Measurements from ENCODE around the gene EIF2S1. TPM values are rescaled to one million over a fixed set of nuclear protein-coding genes. Genes with fewer than 3 reads are reported as not detected.
"Not testable (repeated sequence)": the region's sequence is repeated elsewhere in the genome, so short reads cannot be mapped to it uniquely, and the experiment has no call there.

Gene EIF2S1
- 330 and 343 TPM in 2 replicates for total RNA-seq (2014; rRNA removed; shearing (Covaris generic))
- 240 and 259 TPM in 2 replicates for polyA plus RNA-seq (2014; cell fraction: nucleus; rRNA removed)

DNA sequence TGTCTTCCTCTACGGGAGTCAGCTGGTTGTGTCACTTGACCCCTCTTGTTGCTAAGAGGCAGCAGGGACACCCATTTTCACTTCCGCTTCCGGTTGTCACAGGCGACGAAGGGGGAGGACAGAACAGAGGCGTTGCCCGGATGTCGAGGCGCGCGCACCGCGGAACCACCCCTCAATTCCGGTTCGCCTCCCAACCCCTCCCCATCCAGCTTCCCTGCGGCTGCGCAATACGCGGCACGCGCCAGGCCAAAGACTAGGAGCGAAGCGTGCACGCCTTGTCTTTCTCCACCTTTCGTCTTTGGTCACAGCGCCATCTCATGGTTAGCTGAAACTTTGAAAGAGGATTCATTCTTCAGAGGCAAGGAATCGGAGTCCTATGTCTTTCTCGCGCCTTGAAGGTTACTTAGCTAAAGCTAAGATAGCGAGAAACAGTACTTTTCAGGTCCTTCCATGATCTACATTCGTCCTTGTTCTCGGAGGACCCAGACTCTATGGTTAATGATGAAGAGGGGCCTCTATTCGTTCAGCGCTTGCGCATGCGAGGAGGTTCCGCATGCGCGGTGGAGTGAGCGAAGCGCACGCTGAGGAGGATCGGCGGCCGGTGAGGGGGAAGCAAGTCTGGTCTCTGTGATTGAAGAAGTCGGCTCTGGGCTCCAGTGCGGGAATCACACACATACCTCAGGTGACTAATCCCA, at the start of gene EIF2S1, which contains the start of gene ATP6V1D:
TSS of gene EIF2S1 (plus strand) at position 554 of the 695 bp plus-strand sequence. CDS start 4,440 bp downstream, outside the sequence.
TSS of gene ATP6V1D (minus strand) at position 30 of the 695 bp plus-strand sequence. CDS start 106 bp downstream, outside the sequence.
- DNase-seq (ENCODE audit: extremely low read depth, low read depth), result peak; percentile 99

DNA sequence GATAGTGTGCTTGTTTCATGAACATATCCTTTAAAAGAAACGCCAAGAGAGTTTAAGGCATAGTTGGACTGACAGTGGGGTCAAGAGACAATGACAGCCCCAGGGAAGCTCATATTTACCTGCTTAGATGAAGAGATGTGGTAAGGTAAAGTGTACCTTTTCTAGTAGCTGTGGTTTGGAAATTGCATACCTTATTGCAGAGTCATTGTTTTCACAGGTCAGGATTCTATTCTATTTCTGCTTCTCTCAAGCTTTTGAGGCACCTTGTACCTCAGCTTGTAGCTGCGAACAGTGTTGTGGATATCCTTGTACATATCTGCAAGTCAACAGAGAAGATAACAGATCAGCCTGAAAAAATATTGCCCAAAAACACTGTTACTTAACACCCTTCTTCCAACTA, 48.3 kb upstream of the EIF2S1 start:
- DNase-seq (ENCODE audit: extremely low read depth, low read depth), result no peak

DNA sequence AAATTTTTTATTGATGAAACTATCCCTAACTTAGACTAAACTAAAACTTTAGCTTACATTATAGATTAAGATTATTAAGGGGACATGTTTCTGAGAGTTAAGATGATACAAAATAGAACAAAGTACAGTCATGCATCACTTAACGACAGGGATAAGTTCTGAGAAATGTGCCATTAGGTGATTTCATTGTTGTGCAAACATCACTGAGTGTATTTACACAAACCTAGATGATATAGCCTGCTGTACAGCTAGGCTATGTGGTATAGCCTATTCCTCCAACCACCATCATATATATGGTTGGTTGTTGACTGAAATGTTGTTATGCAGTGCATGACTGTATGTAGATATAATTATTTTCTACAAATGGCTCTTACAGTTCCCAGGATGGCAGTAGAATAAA, 47.0 kb upstream of the EIF2S1 start:
- DNase-seq (ENCODE audit: extremely low read depth, low read depth), result no peak

DNA sequence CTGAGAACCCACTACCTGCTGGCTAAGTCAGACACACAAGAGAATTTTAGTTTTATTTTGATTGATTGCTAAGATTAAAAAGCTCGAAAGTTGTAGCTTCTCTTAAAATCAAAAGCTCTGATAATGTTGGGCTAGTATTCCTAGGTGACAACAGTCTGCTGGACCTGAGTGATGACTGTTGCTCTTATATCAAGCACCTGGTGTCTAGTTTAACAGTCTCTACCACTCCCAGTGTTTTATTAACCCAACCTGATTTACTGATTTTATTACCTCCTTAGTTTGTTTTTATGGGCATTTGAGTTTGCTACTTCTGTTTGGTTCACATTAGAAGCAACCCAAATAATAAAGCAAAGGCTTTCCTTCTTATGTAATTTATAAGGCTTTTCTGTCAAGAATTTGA, 42.3 kb upstream of the EIF2S1 start:
- DNase-seq (ENCODE audit: extremely low read depth, low read depth), result no peak

DNA sequence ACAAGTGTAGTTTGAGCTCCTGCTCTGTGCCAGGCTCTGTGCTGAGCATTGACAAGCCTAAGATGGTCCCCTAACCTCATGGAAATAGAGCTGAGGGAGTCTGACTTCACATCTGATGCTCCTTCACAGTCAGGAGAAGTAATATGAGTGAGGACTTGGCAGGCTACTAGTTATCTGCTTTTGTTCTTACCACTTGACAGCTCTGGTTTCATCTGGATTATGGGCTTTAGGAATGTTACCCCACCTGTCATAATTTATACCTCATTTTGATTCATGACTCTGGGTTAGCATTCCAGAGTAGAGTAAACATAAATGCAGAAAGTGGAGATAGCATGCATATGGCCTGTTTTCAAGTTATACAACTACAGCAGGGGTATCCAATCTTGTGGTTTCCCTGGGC, 41.0 kb upstream of the EIF2S1 start:
- no peak for DNase-seq (ENCODE audit: extremely low read depth, low read depth)

DNA sequence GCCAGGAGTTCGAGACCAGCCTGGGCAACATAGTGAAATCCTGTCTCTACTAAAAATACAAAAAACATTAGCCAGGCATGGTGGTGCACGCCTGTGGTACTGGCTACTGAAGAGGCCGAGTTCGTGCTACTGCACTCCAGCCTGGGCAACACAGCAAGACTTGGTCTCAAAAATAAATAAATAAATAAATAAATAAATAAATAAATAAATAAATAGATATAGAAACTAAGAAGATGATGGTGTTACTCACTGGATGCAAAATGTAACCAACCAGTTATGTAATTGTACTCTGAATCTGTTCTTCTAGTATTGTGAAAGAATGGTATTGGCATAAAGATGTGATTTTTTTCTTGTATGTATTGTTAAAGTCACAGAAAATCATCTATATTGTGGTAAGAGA, 30.5 kb upstream of the EIF2S1 start:
- not testable (repeated sequence) for DNase-seq (ENCODE audit: extremely low read depth, low read depth)

DNA sequence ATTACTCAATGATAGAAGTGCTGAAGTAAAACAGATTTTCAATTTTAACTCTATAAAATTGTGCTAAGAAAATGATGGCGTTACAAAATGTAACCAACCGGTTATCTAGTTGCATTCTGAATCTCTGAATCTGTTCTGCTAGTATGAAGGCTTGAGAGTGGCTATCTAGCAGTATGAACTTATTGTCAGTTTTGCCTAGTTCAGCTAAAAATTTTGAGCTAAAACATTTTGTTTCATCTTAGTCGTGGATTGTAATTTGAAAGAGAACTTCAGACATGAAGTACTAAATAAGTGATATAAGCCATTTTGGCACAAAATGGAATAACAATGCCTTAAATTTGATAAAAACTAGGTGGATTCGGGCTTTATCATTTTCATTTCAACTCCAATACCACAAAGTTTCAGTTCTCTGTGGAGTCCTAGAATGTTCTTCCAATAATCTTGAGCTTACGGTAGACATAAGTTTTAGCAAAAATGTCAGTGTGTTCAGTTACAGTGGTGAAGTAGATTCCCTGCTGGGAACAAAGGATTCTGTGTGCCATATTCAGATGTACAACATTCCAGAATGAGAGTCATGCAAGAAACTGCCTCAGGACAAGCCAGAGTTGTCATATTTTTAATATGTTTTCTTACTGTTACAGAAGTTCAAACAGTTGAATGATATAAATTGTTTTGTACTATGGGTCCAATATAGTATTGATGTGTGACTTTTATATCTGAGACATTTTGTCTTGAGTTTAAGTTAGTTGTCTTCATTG, 28.6 kb upstream of the EIF2S1 start:
- no peak for DNase-seq (ENCODE audit: extremely low read depth, low read depth)

DNA sequence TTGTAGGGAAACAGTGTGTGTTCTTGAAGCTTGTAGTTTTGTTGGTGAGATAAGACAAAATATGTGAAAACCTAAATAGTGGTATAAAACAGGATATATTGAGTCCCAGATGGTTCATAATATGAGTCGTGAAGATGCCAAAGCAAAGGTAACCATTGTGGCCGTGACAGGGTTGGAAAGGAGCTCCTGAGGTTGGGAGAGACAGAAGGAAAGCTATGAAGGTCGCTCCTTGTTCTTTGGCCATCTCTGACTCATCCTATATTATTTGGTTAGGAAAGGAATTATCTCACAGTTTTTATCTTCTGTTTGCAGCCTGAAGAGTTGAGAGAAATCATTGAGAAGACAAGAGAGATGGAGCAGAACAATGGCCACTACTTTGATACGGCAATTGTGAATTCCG, 27.7 kb upstream of the EIF2S1 start:
- DNase-seq (ENCODE audit: extremely low read depth, low read depth), result no peak

DNA sequence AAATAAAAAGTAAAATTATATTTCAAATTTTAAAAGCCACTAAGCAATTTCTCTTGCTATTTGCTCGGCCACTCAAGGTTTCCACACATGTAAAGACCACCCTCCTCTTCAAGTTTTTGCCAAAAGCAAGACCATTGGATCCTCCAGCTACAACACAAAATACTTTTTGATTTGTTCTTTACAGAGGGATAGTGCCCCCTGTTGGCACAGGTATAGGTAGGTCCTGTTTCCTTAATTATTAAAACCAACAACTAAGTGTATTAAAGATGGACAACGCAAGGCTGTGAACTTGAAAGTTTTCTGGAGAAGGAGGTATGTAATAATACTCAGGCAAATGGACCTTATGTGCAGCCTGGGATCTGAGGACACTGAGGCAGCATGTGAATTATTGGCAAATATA, 24.3 kb upstream of the EIF2S1 start:
- peak; percentile 13 for DNase-seq (ENCODE audit: extremely low read depth, low read depth)

DNA sequence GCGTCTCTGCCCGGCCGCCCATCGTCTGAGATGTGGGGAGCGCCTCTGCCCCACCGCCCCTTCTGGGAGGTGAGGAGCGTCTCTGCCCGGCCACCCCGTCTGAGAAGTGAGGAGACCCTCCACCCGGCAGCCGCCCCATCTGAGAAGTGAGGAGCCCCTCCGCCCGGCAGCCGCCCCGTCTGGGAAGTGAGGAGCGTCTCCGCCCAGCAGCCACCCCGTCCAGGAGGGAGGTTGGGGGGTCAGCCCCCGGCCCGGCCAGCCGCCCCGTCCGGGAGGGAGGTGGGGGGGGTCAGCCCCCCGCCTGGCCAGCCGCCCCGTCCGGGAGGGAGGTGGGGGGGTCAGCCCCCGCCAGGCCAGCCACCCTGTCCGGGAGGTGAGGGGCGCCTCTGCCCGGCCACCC, 18.9 kb upstream of the EIF2S1 start:
- DNase-seq (ENCODE audit: extremely low read depth, low read depth), result not testable (repeated sequence)

DNA sequence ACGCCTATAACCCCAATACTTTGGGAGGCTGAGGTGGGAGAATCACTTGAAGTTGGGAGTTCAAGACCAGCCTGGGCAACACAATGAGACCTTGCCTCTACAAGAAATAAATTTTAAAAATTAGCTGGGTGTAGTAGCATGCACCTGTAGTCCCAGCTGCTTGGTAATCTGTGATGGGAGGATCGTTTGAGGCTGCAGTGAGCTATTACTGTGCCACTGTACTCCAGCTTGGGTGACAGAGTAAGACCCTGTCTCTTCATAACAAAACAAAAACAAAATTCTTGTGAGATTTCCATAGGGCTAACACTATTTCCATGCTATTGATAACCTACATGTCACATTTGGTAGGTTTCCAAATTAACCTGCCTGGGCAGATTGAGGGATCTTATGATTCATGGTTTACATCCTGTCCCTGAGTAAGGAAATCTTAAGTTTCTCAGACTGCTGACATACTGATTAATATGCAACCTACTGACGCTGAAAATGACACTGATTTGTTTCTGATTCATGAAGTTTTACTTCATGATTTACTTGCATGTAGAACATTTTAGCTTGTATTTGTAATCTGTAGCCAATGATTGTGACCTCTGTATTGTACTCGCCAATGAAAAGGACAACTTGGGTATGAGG, 16.4 kb upstream of the EIF2S1 start:
- DNase-seq (ENCODE audit: extremely low read depth, low read depth), result no peak

DNA sequence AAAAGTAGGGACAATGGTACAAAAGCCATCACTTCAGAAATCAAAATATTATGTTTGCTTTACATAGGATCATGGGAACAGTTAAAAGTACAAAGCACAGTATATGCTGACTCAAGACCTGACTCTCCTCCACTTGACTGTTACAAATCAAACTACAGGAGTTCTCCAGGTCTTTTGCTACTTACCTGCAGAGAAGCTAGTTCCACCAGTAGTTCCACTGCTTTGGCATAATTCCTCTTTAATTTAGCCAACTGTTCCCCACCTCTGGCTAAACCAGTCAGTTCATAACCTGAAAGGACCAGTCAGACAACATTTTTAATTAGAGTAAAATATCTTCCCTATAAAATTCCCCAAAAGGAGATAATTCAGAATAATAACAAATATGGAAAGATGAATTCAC, 14.5 kb upstream of the EIF2S1 start:
- DNase-seq (ENCODE audit: extremely low read depth, low read depth), result no peak

DNA sequence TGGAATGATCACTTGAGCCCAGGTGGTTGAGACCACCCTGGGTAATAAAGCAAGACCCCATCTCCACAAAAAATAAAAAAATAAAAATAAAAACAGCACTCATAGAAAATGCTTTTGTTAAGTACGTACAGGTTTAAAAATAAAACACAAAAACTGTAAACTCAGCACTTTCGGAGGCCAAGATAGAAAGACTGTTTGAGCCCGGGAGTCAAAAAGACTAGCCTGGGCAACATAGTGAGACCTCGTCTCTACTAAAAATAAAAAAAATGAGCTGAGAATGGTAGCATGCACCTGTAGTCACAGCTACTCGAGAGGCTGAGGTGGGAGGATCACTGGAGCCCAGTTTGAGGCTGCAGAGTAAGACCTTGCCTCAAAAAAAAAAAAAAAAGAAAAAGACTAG, 8.1 kb upstream of the EIF2S1 start:
- no peak for DNase-seq (ENCODE audit: extremely low read depth, low read depth)

DNA sequence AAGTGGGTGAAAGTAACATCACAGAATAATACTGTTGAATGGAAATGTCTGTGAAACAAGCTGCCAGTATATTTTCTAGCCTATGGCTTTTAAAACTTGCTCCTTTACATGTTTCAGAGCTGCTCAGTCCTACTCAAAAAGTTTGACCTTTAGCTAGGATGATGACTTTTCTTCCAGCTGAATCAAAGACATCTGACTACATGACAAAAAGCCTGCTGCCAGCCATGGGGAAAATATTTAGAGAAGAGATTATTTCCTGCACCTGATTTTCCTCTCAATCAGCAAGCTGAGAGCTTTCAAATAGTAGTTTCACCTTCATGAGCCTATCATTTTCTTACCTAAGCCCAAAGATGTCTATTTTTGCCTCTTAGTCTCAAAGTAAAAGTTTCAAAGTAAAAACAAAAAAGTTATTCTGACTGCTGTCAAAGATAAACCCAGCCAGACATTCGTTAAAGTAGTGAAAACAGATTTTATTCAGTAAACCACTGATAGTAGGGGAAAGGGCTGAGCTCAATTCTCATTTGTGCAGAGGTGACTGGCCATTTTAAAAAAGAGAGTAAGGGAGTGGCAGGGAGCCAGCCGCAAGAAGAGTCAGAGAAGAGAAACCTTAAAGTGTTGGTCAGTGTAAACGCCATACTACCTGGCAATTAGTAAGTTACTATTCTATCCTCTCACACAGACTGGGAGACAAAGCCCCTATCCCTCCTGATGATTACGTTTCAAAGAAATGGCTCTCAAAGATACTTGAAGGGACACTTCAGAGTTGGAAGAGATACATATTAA, 2.8 kb upstream of the EIF2S1 start:
- no peak for DNase-seq (ENCODE audit: extremely low read depth, low read depth)

DNA sequence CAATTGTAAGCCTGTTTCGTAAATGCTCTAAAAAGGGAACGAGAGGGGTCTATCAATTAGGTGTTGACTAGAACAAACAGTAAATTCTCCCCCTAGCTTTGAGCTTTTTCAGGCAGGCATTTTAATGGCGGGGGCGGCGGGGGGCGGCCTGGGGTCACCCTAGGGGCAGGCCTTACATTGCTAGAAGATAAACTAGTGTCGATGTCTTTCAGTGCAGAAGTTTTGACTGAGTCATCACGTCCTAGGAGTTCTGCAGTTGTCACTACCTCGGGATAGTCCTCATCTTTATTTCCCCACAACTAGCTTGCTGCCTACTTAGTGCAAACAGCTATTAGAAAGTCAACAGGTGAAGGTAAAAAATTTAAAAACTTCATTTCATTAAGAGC, 2.2 kb upstream of the EIF2S1 start:
- DNase-seq (ENCODE audit: extremely low read depth, low read depth), result no peak

DNA sequence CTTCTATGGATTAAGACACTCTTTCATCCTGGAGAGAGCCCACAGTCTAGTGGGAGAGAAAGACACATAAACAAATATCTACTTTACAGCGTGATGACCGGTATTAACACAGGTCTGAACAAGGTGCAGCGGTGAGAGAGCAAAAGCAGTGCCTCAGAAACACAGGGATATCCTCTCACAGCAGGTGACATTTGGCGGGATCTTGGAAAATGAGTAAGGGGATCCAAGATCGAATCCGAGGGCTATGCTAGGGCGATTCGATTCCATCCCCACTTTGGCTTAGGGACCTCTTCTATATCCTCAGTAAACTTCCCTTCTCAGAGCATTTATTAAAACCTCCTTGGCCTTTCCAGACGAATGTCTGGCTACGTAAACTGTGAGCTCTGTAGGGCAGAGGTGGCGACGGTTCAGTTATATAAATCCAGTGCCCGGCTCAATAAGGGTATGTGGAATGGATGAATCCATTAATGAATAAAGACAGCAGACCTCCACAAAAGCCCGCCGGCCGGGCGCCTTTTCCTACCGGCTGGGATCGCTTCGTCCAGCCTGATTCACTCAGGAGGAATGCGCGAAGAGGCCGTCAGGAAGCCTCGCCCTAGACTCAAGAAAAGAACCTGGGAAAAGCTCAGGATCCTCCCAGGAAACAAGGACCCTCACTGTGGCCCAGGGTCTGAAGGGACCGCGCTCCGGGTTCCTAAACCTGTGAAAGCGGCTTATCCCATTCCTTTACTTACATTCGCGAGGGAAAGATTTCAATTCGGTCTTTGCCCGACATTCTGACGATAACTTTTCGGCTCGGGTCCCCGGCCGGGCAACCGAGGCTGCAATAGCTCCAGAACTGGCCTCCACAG, 979 bp upstream of the EIF2S1 start:
- no peak for DNase-seq (ENCODE audit: extremely low read depth, low read depth)

DNA sequence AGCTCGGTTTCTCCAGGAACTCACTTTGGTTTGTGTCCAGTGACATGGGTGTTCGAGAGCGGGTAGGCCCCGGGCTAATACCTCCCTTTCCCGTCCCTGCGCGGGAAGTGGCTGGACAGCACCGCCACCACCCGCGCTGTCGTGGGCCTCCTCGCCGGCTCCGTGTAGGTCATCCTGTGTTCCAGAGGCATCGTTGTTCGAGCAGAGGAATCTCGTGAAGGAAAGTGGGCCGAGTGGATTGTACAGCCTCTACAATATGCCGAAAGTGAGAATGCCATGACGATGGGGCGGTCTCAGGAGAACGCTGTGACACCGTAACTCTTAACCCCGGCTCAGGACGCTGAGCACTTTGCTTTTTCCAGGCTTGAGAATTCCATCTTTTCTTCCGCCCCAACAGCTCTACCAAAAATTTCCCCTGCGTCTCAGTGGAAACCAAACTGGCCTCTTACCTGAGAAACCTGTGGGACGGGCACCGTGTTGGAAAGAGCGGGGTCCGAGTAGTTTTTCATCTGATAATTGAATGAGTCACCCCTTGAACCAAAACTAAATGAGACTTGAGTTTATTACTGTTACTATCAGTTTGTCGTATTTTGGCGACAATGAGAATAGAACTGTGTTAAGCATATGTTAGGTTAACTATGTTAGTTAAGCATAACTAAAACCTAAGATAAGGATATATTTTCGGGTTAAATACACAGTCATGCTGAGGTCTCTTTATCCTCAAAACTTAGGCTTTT, 510 bp downstream of the EIF2S1 start:
- no peak for DNase-seq (ENCODE audit: extremely low read depth, low read depth)

DNA sequence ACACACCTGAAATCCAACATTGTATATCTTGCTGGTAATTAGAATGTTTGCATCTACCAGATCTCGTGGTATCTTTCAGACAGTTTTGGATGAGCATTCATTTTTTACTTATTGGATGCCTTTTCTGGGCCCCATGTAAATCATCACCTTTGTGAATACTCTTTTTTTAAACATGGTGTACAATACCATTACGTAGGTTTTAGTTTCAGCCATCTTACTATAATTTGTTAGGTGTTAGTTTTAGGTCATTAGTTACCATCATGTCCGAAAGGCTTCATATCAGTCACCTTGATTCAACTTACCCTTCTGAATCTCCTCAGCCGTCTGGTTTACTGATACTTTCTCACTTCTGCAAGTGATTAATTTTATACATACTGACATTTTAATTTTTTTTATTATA, 5.3 kb downstream of the EIF2S1 start:
- DNase-seq (ENCODE audit: extremely low read depth, low read depth), result no peak

DNA sequence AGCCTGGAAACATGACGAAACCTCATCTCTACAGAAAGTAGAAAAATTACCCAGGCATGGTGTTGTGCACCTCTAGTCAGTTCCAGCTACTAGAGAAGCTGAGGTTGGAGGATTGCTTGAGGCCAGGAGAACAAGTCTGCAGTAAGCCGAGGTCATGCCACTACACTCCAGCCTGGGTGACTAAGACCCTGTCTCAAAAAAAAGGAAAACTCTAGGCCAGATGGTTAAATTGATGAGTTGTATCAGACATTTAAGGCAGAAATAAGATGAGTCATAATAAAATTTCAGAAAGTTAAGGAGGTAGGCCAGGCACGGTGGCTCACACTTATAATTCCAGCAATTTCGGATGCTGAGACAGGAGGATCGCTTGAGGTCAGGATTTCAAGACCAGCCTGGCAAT, 10.7 kb downstream of the EIF2S1 start:
- DNase-seq (ENCODE audit: extremely low read depth, low read depth), result no peak
